ENCODE results near the gene VSIG10. TPM values are rescaled to one million over a fixed set of nuclear protein-coding genes. Genes with fewer than 3 reads are reported as not detected.
"Not testable (repeated sequence)": the region's sequence is repeated elsewhere in the genome, so short reads cannot be mapped to it uniquely, and the experiment has no call there.

VSIG10 gene, protein sequence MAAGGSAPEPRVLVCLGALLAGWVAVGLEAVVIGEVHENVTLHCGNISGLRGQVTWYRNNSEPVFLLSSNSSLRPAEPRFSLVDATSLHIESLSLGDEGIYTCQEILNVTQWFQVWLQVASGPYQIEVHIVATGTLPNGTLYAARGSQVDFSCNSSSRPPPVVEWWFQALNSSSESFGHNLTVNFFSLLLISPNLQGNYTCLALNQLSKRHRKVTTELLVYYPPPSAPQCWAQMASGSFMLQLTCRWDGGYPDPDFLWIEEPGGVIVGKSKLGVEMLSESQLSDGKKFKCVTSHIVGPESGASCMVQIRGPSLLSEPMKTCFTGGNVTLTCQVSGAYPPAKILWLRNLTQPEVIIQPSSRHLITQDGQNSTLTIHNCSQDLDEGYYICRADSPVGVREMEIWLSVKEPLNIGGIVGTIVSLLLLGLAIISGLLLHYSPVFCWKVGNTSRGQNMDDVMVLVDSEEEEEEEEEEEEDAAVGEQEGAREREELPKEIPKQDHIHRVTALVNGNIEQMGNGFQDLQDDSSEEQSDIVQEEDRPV
- polyA plus RNA-seq (ENCODE audit: insufficient read length in 4 of 4) = 10 to 100 TPM; 17.6 to 34.5 (median 27.5) TPM

GRCh38 chr12:118103601-118104382 lies at the start of gene VSIG10:
TSS of gene VSIG10 (minus strand) at chr12:118104011. CDS start at chr12:118103671, 340 bp downstream.
- DNase-seq (ENCODE audit: low read depth in 4 of 4, low spot score in 2 of 4) = peak; percentile 20 to 58 (median 32)

DNA sequence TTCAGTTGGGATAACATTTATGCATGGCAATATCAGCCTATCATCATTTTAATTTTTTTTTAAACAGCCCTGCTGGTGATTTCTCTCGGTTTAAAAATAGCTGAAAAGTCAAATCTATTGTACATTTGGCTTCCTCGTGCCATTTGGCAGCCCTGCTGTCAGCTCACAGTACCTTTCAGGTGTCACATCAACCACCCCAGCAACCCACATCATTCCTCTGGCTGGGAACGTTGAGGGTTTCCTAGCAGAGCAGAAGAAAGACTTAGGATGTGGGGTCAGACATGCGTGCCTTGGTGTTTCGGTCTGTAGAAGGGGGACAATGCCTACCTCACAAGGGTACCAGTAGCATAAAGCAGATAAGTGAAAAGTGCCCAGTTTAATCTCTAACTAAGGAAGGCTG lies 47.9 kb upstream of the VSIG10 start:
- DNase-seq (ENCODE audit: low read depth in 4 of 4, low spot score in 2 of 4) = no peak

DNA sequence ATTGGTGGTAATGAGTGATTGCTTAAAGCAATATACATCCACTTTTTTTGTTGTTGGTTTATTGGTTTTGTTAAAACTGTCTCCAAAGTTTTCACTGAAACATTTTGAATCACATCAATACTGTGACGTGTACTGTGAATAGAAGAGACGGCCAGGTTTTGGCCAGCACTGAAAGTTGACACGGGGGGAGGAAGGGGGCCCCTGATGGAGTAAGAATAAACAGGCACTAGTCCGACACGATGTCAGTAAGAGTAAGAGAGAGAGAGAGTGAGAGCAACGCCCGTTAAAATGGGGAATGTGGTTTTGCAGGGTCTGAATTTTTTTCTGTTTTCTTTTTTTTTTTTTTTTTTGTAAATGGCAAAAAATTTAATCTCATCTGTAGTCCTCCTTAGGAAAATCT lies 46.8 kb upstream of the VSIG10 start:
- DNase-seq (ENCODE audit: low read depth in 4 of 4, low spot score in 2 of 4) = no peak

DNA sequence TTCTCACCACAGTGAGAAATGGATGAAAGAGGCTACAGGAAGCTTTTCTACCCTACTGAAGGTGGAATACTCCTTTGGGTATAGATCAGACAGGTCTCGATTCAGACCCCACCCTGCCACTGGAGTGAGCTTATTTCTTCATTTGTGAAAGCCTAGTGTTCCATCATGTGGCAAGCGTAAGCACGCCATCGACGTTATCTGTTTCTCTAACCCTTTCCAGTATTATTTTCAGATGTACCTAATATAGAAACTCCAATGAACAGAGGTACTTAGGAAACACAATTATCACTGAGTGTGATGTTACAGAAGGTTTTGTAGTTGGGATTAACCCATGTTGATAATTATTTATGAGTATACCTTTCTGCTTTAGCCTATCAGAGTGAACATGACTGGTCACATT lies 44.5 kb upstream of the VSIG10 start:
- no peak for DNase-seq (ENCODE audit: low read depth in 4 of 4, low spot score in 2 of 4)

- DNase-seq (ENCODE audit: low read depth in 4 of 4, low spot score in 2 of 4) = no peak
Observed at GRCh38 chr12:118145798-118146156, 42.0 kb upstream of the VSIG10 start.

- DNase-seq (ENCODE audit: low read depth in 4 of 4, low spot score in 2 of 4) = no peak
Observed at GRCh38 chr12:118145113-118145797, 41.4 kb upstream of the VSIG10 start.

DNA sequence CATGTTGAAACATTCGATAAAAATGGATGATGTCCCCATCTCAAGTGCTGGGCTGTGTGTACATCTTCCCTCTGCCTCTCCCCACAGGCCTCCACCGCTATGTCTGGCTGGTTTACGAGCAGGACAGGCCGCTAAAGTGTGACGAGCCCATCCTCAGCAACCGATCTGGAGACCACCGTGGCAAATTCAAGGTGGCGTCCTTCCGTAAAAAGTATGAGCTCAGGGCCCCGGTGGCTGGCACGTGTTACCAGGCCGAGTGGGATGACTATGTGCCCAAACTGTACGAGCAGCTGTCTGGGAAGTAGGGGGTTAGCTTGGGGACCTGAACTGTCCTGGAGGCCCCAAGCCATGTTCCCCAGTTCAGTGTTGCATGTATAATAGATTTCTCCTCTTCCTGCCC lies 40.7 kb upstream of the VSIG10 start:
- no peak for DNase-seq (ENCODE audit: low read depth in 4 of 4, low spot score in 2 of 4)

DNA sequence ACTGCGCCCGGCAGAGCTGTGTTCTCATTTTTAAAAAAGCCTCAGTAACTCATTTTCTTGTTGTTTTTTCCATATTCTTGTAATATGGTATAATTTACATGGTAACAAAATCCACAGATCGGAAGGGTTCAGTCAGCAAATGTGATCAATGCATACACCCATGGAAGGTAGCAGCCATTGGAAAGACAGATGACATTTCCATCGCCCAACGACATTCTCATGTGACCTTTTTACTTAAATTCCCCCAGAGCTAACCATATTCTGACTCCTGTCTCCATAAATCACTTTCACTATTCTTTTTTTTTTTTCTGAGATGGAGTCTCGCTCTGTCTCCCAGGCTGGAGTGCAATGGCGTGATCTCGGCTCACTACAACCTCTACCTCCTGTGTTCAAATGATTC lies 37.0 kb upstream of the VSIG10 start:
- no peak for DNase-seq (ENCODE audit: low read depth in 4 of 4, low spot score in 2 of 4)

DNA sequence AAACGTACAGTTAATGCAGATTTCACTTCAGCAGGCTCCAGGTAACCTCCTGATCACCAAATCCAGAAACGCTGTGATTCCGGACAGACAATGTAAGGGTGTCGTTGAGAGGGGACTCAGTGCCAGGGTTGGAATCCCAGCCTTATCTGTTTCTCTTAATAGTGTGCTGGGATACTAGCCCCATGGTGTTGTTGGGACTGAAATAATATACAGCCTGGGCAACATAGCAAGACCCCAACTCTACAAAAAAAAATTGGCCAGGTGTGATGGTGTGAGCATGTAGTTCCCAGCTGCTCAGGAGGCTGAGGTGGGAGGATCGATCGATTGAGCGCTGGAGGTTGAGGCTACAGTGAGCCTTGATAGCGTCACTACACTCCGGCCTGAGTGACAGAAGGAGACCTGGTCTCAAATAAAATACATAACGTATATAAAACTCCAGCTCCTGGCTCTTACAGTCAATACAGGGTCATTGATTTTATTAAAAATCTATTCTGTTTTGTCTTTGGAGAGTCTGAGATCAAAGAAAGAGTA lies 33.4 kb upstream of the VSIG10 start:
- DNase-seq (ENCODE audit: low read depth in 4 of 4, low spot score in 2 of 4) = no peak

DNA sequence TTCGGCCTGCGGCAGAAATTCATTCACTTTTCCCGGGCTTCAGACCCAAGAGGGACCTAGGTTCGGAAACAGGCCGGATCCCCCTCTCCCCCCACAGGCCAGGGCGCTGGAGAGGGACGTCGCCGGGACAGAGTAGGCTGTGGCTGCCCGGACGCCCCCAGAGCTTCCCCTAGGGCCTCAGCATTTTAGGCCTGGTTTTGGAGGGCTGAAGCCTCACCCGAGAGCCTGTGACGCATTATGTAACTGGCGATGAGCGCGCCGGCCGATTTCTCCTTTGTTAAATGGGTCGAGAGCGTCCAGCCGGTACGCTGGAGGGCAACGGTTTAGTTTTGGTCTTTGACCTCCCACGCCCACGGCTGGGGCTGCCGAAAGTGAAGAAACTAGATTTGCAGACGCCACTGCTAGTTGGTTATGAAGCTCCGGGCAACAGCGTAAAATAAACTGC lies 32.8 kb upstream of the VSIG10 start:
- DNase-seq (ENCODE audit: low read depth in 4 of 4, low spot score in 2 of 4) = peak in 2 of 4 donors; percentile 15 to 16

GRCh38 chr12:118135788-118136558 lies 32.2 kb upstream of the VSIG10 start, which contains the start of gene PEBP1:
TSS of gene PEBP1 (plus strand) at chr12:118136124. CDS start at chr12:118136210, 86 bp downstream.
- peak; percentile 66 to 86 (median 78) for DNase-seq (ENCODE audit: low read depth in 4 of 4, low spot score in 2 of 4)

DNA sequence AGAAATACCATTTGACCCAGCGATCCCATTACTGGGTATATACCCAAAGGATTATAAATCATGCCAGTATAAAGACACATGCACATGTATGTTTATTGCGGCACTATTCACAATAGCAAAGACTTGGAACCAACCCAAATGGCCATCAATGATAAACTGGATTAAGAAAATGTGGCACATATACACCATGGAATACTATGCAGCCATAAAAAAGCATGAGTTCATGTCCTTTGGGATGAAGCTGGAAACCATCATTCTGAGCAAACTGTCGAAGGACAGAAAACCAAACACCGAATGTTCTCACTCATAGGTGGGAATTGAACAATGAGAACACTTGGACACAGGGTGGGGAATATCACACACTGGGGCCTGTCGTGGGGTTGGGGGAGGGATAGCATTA lies 25.6 kb upstream of the VSIG10 start:
- not testable (repeated sequence) for DNase-seq (ENCODE audit: low read depth in 4 of 4, low spot score in 2 of 4)

DNA sequence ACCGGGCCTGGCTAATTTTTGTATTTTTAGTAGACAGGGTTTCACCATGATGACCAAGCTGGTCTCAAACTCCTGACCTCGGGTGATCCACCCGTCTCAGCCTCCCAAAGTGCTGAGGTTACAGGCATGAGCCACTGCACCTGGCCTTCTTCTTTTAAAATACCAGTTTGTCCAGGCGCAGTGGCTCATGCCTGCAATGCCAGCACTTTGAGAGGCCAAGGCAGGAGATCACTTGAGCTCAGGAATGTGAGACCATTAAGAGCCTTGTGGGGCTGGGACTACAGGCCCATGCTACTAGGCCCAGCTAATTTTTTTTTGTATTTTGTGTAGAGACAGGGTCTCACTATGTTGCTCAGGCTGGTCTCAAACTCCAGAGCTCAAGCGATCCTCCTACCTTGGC lies 24.1 kb upstream of the VSIG10 start:
- DNase-seq (ENCODE audit: low read depth in 4 of 4, low spot score in 2 of 4) = no peak

DNA sequence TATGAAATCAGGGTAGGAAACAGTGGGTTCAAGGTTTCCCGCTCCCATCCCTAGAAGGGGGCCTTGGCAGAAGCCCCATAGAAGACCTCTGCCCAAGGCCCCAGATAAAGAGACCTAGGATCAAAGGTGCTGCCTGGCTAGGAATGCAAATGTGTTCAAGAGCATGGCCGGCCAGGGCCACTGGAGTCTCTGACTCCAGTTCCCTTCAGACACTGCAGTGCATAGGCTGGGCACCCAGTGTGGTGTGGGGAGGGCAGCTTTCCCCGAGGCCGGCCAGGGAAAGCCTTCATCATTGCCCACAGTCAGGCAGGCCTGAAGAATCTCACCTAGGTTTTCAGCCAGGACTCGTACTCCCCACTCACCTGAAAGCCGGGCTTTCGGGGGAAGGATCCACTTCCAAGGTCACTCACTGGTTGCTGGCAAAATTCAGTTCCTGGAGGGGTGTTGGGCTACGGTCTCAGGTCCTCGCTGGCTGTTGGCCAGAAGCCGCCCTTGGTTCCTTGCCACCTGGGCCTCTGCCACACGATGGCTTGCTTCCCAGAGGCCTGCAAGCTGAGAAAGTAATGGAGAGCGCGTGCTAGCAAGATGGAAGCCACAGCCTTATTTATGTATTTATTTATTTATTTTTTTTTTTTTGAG lies 22.4 kb upstream of the VSIG10 start:
- no peak for DNase-seq (ENCODE audit: low read depth in 4 of 4, low spot score in 2 of 4)

GRCh38 chr12:118125743-118126118 lies 21.9 kb upstream of the VSIG10 start:
- DNase-seq (ENCODE audit: low read depth in 4 of 4, low spot score in 2 of 4) = no peak

DNA sequence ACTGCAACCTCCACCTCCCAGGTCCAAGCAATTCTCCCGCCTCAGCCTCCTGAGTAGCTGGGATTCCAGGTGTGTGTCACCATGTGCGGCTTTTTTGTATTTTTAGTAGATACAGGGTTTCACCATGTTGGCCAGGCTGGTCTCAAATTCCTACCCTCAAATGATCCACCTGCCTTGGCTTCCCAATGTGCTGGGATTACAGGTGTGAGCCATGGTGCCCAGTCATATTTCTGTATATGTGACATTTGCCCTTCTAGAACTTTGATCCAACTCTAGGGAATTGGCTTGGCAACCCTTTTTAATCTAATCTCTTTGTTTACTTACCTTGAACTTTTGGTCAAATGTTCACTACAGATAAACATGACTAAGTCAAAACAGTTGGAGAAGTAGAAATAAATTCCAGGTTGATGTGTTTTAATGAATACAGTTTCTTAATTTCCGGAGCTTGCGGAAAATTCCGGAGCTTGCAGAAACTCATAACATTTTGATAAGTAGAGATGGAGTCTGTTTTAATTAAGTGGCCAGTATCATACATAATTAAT lies 20.6 kb upstream of the VSIG10 start:
- DNase-seq (ENCODE audit: low read depth in 4 of 4, low spot score in 2 of 4) = no peak

DNA sequence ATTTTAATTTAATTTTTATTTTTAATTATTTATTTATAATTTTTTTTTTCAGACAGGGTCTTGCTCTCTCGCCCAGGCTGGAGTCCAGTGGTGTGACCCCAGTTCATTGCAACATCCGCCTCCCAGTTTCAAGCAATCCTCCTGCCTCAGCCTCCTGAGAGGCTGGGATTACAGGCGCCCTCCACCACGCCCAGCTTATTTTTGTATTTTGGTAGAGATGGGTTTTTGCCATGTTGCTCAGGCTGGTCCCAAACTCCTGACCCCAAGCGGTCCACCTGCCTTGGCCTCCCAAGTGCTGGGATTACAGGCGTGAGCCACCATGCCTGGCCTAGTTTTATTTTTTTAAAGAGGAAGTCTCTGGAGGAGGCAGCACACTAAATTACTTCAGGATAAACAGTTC lies 18.5 kb upstream of the VSIG10 start:
- DNase-seq (ENCODE audit: low read depth in 4 of 4, low spot score in 2 of 4) = no peak

DNA sequence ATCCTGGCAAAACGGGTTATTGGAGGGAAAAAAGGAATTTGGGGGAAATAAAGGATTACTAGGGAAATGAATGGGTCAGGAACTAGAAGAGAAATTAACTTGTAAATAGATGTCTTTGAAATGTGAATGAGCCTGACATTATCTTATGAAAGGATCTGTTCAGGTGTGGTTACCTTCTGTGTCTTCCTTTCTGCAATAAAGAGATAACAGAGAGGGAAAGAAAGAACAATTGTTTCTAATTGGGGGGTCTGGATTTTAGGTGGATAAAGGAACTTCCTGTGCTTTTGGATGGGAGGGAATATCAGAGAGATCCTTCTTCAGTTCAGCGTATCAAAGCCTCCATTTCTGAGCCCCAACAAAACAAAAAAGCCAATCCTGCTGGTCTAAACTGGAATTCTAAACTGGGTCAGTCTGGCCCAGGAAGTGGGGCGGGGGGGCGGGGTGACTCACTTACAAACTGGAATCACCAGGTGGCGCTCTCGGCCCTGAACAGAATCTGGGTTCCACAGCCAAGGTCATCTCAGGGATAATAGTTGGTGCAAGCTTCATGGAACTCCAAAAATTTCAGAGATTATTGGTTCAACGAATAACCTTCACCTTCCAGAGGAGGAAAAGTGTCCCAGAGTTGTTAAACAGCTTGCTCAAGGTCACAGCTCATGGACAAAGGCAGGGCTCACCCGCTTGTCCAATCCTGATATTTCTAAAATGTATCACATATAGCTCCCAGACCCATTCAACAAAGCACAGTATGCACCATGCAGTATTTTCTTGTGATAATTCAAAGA lies 17.0 kb upstream of the VSIG10 start:
- DNase-seq (ENCODE audit: low read depth in 4 of 4, low spot score in 2 of 4) = peak in 2 of 4 donors; percentile 31 to 61

Measured in left renal cortex interstitium (tissue), 4 donors.